ENCODE measurements around the gene CLC. TPM values are rescaled to one million over a fixed set of nuclear protein-coding genes. Genes with fewer than 3 reads are reported as not detected.

CLC gene
- total RNA-seq, 1 donor from 2014 or later = not detected

Other genes with a start within 250 kb of the CLC start
- 0.25 and 0.39 TPM in 2 replicates for gene DLL3, start 239.1 kb downstream of the CLC start, total RNA-seq
- not detected in 2 replicates for gene SELENOV, start 222.9 kb downstream of the CLC start, total RNA-seq
- 1.8 and 3.1 TPM in 2 replicates for gene EID2B, start 205.2 kb downstream of the CLC start, total RNA-seq
- 13.2 and 17.4 TPM in 2 replicates for gene EID2, start 197.9 kb downstream of the CLC start, total RNA-seq
- not detected in 2 replicates for gene LGALS13, start 135.5 kb downstream of the CLC start, total RNA-seq
- gene LGALS16, start 82.1 kb downstream of the CLC start, total RNA-seq = not detected in 2 replicates
- not detected in 2 replicates for gene LGALS14, start 33.5 kb downstream of the CLC start, total RNA-seq
- gene LEUTX, start 40.8 kb upstream of the CLC start, total RNA-seq = not detected in 2 replicates
- gene DYRK1B, start 96.1 kb upstream of the CLC start, total RNA-seq = 9.2 and 16.1 TPM in 2 replicates
- gene FBL, start 108.3 kb upstream of the CLC start, total RNA-seq = 164 and 231 TPM in 2 replicates
- under 0.01 TPM in 2 replicates for gene FCGBP, start 196.6 kb upstream of the CLC start, total RNA-seq
- gene PSMC4, start 233.1 kb upstream of the CLC start, total RNA-seq = 79.2 and 96.2 TPM in 2 replicates